GM23338 (cell line): ENCODE measurements around the gene SAFB. TPM values are rescaled to one million over a fixed set of nuclear protein-coding genes. Genes with fewer than 3 reads are reported as not detected.

Experiments used
- ATAC-seq: fragments of 200-7000 bp; cut with Tn5 transposase; 3 replicates; pipeline ENCODE4 v1.9.1; 2020
- DNase-seq: peaks from one replicate; pipeline ENCODE4 v3.0.0-alpha.2; 2015; ENCODE audit warnings: low spot score
- H2AFZ ChIP-seq: fragments of 200-600 bp; sonication (generic); 2 replicates; pipeline ENCODE4 v1.8.0; 2016; ENCODE audit warnings: antibody characterized with exemption, mild to moderate bottlenecking, moderate library complexity
- H3F3A ChIP-seq: fragments of 200-600 bp; sonication (generic); replicated peaks from 2 replicates; pipeline ENCODE4 v1.8.0; 2017; ENCODE audit warnings: antibody characterized with exemption, mixed run types, low read depth
- H3K27ac ChIP-seq: fragments of 200-600 bp; sonication (generic); 2 replicates; pipeline ENCODE4 v1.6.1; 2016; ENCODE audit warnings: low read depth
- H3K27me3 ChIP-seq: fragments of 200-600 bp; sonication (generic); 2 replicates; pipeline ENCODE4 v1.8.0; 2016; ENCODE audit warnings: mild to moderate bottlenecking, mixed run types, moderate library complexity; ENCODE audit not compliant: insufficient read depth
- H3K36me3 ChIP-seq: fragments of 200-600 bp; sonication (generic); 2 replicates; pipeline ENCODE4 v1.8.0; 2016; ENCODE audit warnings: mild to moderate bottlenecking; ENCODE audit not compliant: insufficient read depth
- H3K4me1 ChIP-seq: fragments of 200-600 bp; sonication (generic); 2 replicates; pipeline ENCODE4 v1.8.0; 2016; ENCODE audit warnings: mild to moderate bottlenecking, moderate library complexity; ENCODE audit not compliant: insufficient read depth
- H3K4me2 ChIP-seq: fragments of 200-600 bp; sonication (generic); 2 replicates; pipeline ENCODE4 v1.7.1; 2017; ENCODE audit warnings: mixed run types
- H3K4me3 ChIP-seq: fragments of 200-600 bp; sonication (generic); 2 replicates; pipeline ENCODE4 v1.6.1; 2016; ENCODE audit warnings: mixed run types
- H3K79me2 ChIP-seq: fragments of 200-600 bp; sonication (generic); replicated peaks from 2 replicates; pipeline ENCODE4 v1.8.0; 2017; ENCODE audit warnings: mild to moderate bottlenecking; ENCODE audit not compliant: insufficient read depth
- H3K9me2 ChIP-seq: fragments of 200-600 bp; sonication (generic); 2 replicates; pipeline ENCODE4 v1.8.0; 2017; ENCODE audit not compliant: insufficient read depth
- H4K20me1 ChIP-seq: fragments of 200-600 bp; sonication (generic); replicated peaks from 2 replicates; pipeline ENCODE4 v1.8.0; 2017; ENCODE audit warnings: mild to moderate bottlenecking; ENCODE audit not compliant: insufficient read depth
- H3K27ac Mint-ChIP-seq: 2 replicates; pipeline ENCODE4 v1.8.0; 2020; ENCODE audit warnings: inconsistent platforms, mild to moderate bottlenecking, moderate library complexity, mixed read lengths
- H3K27me3 Mint-ChIP-seq: 3 replicates; pipeline ENCODE4 v1.8.0; 2022; ENCODE audit warnings: low read depth, mild to moderate bottlenecking, moderate library complexity, mixed read lengths, inconsistent platforms; ENCODE audit not compliant: insufficient read depth, poor library complexity
- H3K36me3 Mint-ChIP-seq: 3 replicates; pipeline ENCODE4 v1.8.0; 2021; ENCODE audit warnings: low read depth, mild to moderate bottlenecking, inconsistent platforms, moderate library complexity, mixed read lengths
- H3K4me1 Mint-ChIP-seq: 3 replicates; pipeline ENCODE4 v1.8.0; 2020; ENCODE audit warnings: mild to moderate bottlenecking, inconsistent platforms, mixed read lengths
- H3K4me3 Mint-ChIP-seq: 3 replicates; pipeline ENCODE4 v1.8.0; 2021; ENCODE audit warnings: moderate library complexity, mild to moderate bottlenecking, inconsistent platforms, mixed read lengths
- H3K9me3 Mint-ChIP-seq: 3 replicates; pipeline ENCODE4 v1.8.0; 2020; ENCODE audit warnings: moderate library complexity, mild to moderate bottlenecking, inconsistent platforms, mixed read lengths
- CREB1 ChIP-seq: fragments of 250-450 bp; sonication (Bioruptor Pico); IDR thresholded peaks from 2 replicates; pipeline ENCODE4 v1.5.0; 2020; ENCODE audit warnings: low read depth, mild to moderate bottlenecking, moderate library complexity
- CTCF ChIP-seq, 2 experiments: fragments of 200-600 bp in 1 of 2; sonication (generic) in 1 of 2; conservative IDR thresholded peaks; 2 replicates each; pipeline versions ENCODE4 v1.5.1 to v1.6.1; 2016 to 2017; ENCODE audit warnings: antibody characterized with exemption in 2 of 2, low read depth in 2 of 2, mild to moderate bottlenecking in 2 of 2, moderate library complexity in 1 of 2
- EZH2phosphoT487 ChIP-seq: fragments of 200-600 bp; sonication (generic); IDR thresholded peaks from one replicate; pipeline ENCODE4 v1.8.1; 2018; ENCODE audit warnings: antibody characterized with exemption; ENCODE audit not compliant: unreplicated experiment
- JUNB ChIP-seq: IDR thresholded peaks from one replicate; pipeline ENCODE4 v1.6.1; 2016; ENCODE audit warnings: antibody characterized with exemption; ENCODE audit not compliant: unreplicated experiment
- POLR2AphosphoS5 ChIP-seq: IDR thresholded peaks from 2 replicates; pipeline ENCODE4 v1.6.1; 2016; ENCODE audit warnings: antibody characterized with exemption, low read depth
- ZNF114 ChIP-seq: fragments of 250-450 bp; sonication (Bioruptor Pico); IDR thresholded peaks from 2 replicates; pipeline ENCODE4 v1.5.0; 2020; ENCODE audit warnings: mild to moderate bottlenecking, moderate library complexity
- polyA plus RNA-seq: library from polyadenylated mRNA; unstranded; fragments of >200 nt; fragmentation: Nextera tagmentation; extraction: Ambion mirVana; gene quantifications from 2 replicates; pipeline ENCODE4 v1.2.1, GENCODE V29; 2016
- total RNA-seq: library from RNA; depleted of rRNA; stranded (reverse); fragments of >200 nt; shearing (Covaris generic); gene quantifications from 2 replicates; pipeline ENCODE4 v1.2.3, GENCODE V29; 2014
- TF ChIP-seq, protein P1 (sequence below): fragments of 250-450 bp; sonication (Bioruptor Pico); IDR thresholded peaks from 2 replicates; pipeline ENCODE4 v1.5.0; 2020; ENCODE audit warnings: mild to moderate bottlenecking, moderate library complexity
- TF ChIP-seq, protein P2 (sequence below): IDR thresholded peaks from one replicate; pipeline ENCODE4 v1.6.1; 2018; ENCODE audit warnings: antibody characterized with exemption; ENCODE audit not compliant: unreplicated experiment
- TF ChIP-seq, protein P3 (sequence below): IDR thresholded peaks from 2 replicates; pipeline ENCODE4 v1.6.1; 2016; ENCODE audit warnings: antibody characterized with exemption

Gene SAFB
- total and polyA plus RNA-seq, 2 experiments from 2014 or later: 85.2 to 109 TPM

DNA sequence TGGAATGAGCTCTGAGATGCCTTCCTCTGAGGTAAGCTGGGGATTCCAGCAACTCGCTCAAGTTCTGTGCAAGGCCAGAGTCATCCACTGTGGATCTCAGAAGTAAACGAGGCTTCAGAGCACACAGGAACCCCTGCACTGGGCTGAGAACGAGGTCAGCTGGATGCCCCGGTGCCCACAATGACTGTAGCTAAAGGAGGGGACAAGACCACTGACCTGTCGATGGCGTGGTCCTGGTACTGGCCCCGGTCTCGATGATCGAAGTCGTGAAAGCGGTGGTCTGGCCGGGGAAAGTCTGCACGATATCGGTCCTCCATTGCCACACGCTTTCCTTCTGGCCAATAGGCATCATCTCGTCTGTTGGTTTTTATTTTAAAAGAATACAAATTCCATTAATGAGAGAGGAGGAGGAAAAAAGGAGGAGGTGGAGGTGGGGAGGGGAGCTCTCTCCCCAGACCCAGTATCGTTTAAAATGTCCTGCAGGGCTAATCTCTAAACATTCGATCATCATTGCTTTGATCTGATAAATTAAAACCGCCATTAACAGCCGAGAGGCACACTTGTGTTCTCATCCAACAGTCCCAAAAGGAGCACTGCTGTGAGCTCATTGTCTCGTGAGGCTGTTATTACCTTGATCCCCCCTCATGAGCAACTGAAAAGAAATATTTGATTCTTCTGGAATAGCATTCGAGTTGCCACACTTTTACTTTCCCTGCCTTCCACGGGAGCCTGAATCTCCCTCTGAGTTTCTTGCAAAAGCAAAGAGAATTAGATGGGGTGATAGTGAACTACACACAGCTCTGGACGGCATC, 30.1 kb upstream of the SAFB start (continued):
- TF ChIP-seq, protein P1, sequence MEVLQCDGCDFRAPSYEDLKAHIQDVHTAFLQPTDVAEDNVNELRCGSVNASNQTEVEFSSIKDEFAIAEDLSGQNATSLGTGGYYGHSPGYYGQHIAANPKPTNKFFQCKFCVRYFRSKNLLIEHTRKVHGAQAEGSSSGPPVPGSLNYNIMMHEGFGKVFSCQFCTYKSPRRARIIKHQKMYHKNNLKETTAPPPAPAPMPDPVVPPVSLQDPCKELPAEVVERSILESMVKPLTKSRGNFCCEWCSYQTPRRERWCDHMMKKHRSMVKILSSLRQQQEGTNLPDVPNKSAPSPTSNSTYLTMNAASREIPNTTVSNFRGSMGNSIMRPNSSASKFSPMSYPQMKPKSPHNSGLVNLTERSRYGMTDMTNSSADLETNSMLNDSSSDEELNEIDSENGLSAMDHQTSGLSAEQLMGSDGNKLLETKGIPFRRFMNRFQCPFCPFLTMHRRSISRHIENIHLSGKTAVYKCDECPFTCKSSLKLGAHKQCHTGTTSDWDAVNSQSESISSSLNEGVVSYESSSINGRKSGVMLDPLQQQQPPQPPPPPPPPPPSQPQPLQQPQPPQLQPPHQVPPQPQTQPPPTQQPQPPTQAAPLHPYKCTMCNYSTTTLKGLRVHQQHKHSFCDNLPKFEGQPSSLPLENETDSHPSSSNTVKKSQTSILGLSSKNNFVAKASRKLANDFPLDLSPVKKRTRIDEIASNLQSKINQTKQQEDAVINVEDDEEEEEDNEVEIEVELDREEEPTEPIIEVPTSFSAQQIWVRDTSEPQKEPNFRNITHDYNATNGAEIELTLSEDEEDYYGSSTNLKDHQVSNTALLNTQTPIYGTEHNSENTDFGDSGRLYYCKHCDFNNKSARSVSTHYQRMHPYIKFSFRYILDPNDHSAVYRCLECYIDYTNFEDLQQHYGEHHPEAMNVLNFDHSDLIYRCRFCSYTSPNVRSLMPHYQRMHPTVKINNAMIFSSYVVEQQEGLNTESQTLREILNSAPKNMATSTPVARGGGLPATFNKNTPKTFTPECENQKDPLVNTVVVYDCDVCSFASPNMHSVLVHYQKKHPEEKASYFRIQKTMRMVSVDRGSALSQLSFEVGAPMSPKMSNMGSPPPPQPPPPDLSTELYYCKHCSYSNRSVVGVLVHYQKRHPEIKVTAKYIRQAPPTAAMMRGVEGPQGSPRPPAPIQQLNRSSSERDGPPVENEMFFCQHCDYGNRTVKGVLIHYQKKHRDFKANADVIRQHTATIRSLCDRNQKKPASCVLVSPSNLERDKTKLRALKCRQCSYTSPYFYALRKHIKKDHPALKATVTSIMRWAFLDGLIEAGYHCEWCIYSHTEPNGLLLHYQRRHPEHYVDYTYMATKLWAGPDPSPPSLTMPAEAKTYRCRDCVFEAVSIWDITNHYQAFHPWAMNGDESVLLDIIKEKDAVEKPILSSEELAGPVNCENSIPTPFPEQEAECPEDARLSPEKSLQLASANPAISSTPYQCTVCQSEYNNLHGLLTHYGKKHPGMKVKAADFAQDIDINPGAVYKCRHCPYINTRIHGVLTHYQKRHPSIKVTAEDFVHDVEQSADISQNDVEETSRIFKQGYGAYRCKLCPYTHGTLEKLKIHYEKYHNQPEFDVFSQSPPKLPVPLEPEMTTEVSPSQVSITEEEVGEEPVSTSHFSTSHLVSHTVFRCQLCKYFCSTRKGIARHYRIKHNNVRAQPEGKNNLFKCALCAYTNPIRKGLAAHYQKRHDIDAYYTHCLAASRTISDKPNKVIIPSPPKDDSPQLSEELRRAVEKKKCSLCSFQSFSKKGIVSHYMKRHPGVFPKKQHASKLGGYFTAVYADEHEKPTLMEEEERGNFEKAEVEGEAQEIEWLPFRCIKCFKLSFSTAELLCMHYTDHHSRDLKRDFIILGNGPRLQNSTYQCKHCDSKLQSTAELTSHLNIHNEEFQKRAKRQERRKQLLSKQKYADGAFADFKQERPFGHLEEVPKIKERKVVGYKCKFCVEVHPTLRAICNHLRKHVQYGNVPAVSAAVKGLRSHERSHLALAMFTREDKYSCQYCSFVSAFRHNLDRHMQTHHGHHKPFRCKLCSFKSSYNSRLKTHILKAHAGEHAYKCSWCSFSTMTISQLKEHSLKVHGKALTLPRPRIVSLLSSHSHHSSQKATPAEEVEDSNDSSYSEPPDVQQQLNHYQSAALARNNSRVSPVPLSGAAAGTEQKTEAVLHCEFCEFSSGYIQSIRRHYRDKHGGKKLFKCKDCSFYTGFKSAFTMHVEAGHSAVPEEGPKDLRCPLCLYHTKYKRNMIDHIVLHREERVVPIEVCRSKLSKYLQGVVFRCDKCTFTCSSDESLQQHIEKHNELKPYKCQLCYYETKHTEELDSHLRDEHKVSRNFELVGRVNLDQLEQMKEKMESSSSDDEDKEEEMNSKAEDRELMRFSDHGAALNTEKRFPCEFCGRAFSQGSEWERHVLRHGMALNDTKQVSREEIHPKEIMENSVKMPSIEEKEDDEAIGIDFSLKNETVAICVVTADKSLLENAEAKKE (CRISPR knock-in tag): no peak
- TF ChIP-seq POLR2AphosphoS5: no peak

- Mint-ChIP-seq H3K9me3 (no peaks in the 10 kb centered on the region; the same call in 2 of the 3 replicates), H3K27ac (no peak overlapping the region), H3K27me3 (peaks cover 8% of the 10 kb centered on the region), H3K4me1 (peaks cover 9% of the 10 kb centered on the region), H3K36me3 (peaks cover 82% of the 10 kb centered on the region), H3K4me3 (no peak overlapping the region)
- Histone ChIP-seq H3K4me2 (no peak overlapping the region), H3K27ac (no peak overlapping the region), H3K79me2 (0 out of 2 replicates have a peak, but pooled peaks cover 3% of the 10 kb centered on the region), H3K9me2 (no peaks in the 10 kb centered on the region), H4K20me1 (peaks cover 10% of the 10 kb centered on the region; the same call in 1 of the 2 replicates), H3F3A (0 out of 2 replicates have a peak, but pooled peaks cover 2% of the 10 kb centered on the region), H3K4me3 (no peak overlapping the region), H3K4me1 (no peaks in the 10 kb centered on the region), H3K27me3 (no peaks in the 10 kb centered on the region), H2AFZ (no peak overlapping the region), H3K36me3 (peaks cover 23% of the 10 kb centered on the region)
- ATAC-seq (no peak), DNase-seq (no peak)
- TF ChIP-seq JUNB (no peak), ZNF114 (no peak), CTCF (conservative IDR thresholded peaks at IDR 0.05; ENCODE audit: low read depth in 2 of 2) (no peak), EZH2phosphoT487 (no peak), CREB1 (CRISPR knock-in tag) (no peak)
- TF ChIP-seq, protein P2, sequence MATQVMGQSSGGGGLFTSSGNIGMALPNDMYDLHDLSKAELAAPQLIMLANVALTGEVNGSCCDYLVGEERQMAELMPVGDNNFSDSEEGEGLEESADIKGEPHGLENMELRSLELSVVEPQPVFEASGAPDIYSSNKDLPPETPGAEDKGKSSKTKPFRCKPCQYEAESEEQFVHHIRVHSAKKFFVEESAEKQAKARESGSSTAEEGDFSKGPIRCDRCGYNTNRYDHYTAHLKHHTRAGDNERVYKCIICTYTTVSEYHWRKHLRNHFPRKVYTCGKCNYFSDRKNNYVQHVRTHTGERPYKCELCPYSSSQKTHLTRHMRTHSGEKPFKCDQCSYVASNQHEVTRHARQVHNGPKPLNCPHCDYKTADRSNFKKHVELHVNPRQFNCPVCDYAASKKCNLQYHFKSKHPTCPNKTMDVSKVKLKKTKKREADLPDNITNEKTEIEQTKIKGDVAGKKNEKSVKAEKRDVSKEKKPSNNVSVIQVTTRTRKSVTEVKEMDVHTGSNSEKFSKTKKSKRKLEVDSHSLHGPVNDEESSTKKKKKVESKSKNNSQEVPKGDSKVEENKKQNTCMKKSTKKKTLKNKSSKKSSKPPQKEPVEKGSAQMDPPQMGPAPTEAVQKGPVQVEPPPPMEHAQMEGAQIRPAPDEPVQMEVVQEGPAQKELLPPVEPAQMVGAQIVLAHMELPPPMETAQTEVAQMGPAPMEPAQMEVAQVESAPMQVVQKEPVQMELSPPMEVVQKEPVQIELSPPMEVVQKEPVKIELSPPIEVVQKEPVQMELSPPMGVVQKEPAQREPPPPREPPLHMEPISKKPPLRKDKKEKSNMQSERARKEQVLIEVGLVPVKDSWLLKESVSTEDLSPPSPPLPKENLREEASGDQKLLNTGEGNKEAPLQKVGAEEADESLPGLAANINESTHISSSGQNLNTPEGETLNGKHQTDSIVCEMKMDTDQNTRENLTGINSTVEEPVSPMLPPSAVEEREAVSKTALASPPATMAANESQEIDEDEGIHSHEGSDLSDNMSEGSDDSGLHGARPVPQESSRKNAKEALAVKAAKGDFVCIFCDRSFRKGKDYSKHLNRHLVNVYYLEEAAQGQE: no peak
- TF ChIP-seq, protein P3, sequence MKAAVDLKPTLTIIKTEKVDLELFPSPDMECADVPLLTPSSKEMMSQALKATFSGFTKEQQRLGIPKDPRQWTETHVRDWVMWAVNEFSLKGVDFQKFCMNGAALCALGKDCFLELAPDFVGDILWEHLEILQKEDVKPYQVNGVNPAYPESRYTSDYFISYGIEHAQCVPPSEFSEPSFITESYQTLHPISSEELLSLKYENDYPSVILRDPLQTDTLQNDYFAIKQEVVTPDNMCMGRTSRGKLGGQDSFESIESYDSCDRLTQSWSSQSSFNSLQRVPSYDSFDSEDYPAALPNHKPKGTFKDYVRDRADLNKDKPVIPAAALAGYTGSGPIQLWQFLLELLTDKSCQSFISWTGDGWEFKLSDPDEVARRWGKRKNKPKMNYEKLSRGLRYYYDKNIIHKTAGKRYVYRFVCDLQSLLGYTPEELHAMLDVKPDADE: no peak
Observed at GRCh38 chr19:5593343-5594255, 29.3 kb upstream of the SAFB start.
